Breast epithelium (tissue), 4 donors: Measurements from ENCODE around the gene TECPR1. TPM values are rescaled to one million over a fixed set of nuclear protein-coding genes. Genes with fewer than 3 reads are reported as not detected.

Experiments used
- DNase-seq, 2 donors: peaks; one replicate each; pipeline ENCODE4 v3.0.0-alpha.2; 2019; ENCODE audit warnings: low spot score in 2 of 2
- H3K27ac ChIP-seq, 2 donors: fragments of 200-600 bp; sonication (generic) in 1 of 2; one replicate each; pipeline ENCODE4 v1.5.1; 2016 to 2019; ENCODE audit warnings: mild to moderate bottlenecking in 1 of 2
- H3K27me3 ChIP-seq, 2 donors: fragments of 200-600 bp; sonication (generic) in 1 of 2; one replicate each; pipeline versions ENCODE4 v1.5.1 to v1.6.0; 2017 to 2019; ENCODE audit warnings: control low read depth in 1 of 2, mild to moderate bottlenecking in 1 of 2
- H3K36me3 ChIP-seq: fragments of 200-600 bp; one replicate; pipeline ENCODE4 v1.5.1; 2019
- H3K4me1 ChIP-seq, 2 donors: fragments of 200-600 bp; sonication (generic); one replicate each; pipeline ENCODE4 v1.5.1; 2016 to 2019; ENCODE audit warnings: control low read depth in 1 of 2
- H3K4me3 ChIP-seq, 3 donors: fragments of 200-600 bp; sonication (generic); 1 replicate in 2 of 3; 2 replicates in 1 of 3; pipeline ENCODE4 v1.5.1; 2016 to 2019; ENCODE audit warnings: mild to moderate bottlenecking in 3 of 3, moderate library complexity in 2 of 3
- H3K9me3 ChIP-seq, 2 donors: fragments of 200-600 bp; sonication (generic) in 1 of 2; one replicate each; pipeline ENCODE4 v1.5.1; 2016 to 2019; ENCODE audit warnings: control low read depth in 1 of 2
- POLR2A ChIP-seq: fragments of 450-650 bp; IDR thresholded peaks from one replicate; pipeline ENCODE4 v1.6.1; 2016; ENCODE audit warnings: antibody characterized with exemption, mild to moderate bottlenecking, moderate library complexity
- POLR2AphosphoS5 ChIP-seq, 3 donors: sonication (generic); formaldehyde crosslinking; IDR thresholded peaks; one replicate each; pipeline ENCODE4 v1.6.1; 2017; ENCODE audit warnings: antibody characterized with exemption in 3 of 3
- intact Hi-C: fragments of 100-400 bp; cut with DNase I; formaldehyde crosslinking; loops from one replicate; pipeline ENCODE4 v1.15.1; 2023; ENCODE audit warnings: low total_unique reads
- total RNA-seq, 3 donors: library from RNA; depleted of rRNA; stranded (reverse); fragments of >200 nt; gene quantifications; one replicate each; pipeline ENCODE4 v1.1.0, GENCODE V29; 2016
- TF ChIP-seq, protein P1 (sequence below), 3 donors: fragments of 450-650 bp; IDR thresholded peaks; one replicate each; pipeline ENCODE4 v1.5.1; 2016 to 2017; ENCODE audit warnings: antibody characterized with exemption in 3 of 3, mild to moderate bottlenecking in 3 of 3, moderate library complexity in 3 of 3

Gene TECPR1
- total RNA-seq, 3 donors from 2014 or later, result 14.7 to 29.7 (median 28.8) TPM

DNA sequence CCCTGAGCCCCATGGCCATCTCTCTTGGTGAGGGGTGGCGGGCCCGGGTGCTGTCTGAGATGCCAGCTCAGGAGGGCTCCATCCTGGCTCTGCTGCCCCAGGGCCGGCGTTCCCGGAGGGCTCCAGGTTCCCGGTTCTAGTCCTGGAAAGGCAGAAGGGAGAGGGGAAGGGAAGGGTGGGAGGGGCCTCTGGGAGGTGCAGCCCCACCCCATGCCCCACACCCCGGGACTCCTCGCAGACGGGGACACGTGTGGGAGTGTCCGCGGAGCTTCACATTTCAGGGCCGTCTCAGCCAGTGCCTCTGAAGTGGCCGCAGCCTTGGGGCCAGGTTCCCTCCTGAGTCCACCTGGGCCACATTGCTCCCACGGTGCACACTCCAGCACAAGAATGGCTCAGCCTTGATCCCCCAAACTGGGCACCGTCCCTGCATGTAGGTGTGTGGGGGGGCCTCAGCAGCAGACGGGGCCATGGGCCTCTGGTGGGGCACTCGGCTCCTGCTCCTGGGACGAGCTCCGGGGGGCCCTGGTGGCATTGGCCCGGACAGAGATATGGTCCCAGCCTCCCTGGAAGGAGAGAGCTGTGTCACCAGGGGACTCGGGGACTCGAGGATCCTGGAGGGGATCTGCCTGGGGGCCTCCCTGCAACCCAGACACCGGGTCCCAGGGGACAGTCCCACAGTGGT lies 35.0 kb downstream of the TECPR1 start:
- Histone ChIP-seq H3K27ac (no peak overlapping the region), H3K4me3 (no peak overlapping the region), H3K4me1 (no peaks in the 10 kb centered on the region), H3K9me3 (no peaks in the 10 kb centered on the region), H3K27me3 (no peaks in the 10 kb centered on the region), H3K36me3 (no peaks in the 10 kb centered on the region)
- TF ChIP-seq, protein P1, sequence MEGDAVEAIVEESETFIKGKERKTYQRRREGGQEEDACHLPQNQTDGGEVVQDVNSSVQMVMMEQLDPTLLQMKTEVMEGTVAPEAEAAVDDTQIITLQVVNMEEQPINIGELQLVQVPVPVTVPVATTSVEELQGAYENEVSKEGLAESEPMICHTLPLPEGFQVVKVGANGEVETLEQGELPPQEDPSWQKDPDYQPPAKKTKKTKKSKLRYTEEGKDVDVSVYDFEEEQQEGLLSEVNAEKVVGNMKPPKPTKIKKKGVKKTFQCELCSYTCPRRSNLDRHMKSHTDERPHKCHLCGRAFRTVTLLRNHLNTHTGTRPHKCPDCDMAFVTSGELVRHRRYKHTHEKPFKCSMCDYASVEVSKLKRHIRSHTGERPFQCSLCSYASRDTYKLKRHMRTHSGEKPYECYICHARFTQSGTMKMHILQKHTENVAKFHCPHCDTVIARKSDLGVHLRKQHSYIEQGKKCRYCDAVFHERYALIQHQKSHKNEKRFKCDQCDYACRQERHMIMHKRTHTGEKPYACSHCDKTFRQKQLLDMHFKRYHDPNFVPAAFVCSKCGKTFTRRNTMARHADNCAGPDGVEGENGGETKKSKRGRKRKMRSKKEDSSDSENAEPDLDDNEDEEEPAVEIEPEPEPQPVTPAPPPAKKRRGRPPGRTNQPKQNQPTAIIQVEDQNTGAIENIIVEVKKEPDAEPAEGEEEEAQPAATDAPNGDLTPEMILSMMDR (IDR thresholded peaks at IDR 0.05), result no peak
- TF ChIP-seq POLR2A, result no peak
- intact Hi-C loops, result no loop called here
- peak in 1 of 2 donors; percentile 35 for DNase-seq

DNA sequence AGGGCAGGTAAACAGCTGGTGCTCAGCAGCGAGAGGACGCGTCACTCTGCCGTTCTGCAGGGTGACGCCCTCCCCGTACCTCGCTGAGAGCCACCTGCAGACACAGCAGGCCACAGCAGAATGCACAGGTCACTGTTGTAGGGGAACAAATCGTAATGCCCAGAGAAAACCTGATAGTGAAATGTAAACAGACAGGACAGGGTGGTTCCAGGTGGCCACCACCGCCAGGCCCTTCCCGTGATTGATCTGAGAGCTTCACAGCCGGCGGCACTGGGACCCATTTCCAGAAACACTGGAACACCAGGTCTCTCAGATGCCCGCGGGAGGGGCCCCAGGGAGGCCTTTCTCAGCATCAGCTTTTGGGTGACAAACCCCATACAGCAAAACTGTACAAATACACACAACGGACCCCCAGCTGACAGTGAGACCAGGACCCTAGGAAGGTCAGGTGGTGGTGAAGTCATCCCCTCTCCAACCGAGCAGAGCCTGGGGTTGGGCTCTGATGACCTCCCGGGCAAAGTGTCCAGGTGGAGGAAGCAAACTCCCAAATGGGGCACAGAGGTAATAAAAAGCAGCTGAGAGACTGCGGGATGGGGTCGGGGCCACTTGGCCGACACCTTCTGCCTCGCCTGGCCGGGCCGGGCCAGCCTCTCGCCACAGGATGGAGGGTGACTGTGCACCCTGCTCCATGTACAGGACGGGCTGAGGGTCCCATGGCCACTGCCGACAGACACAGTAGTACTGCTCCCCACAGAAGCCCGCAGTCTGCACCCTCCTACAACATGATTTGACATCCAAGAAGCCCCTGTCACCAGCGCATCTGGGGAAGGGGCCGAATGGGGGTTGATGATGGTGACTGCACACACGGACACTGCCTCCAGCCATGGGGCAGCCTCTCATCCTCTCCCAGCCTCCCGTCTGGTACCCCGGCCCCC lies 36.2 kb downstream of the TECPR1 start:
- H3K36me3 ChIP-seq, result no peaks in the 10 kb centered on the region
- intact Hi-C loops, result no loop called here
- no peaks in the 10 kb centered on the region for H3K27me3 ChIP-seq
- DNase-seq, result peak in 1 of 2 donors; percentile 51
- H3K9me3 ChIP-seq, result no peaks in the 10 kb centered on the region
- H3K27ac ChIP-seq, result no peak overlapping the region
- TF ChIP-seq POLR2A, result no peak
- TF ChIP-seq POLR2AphosphoS5 (IDR thresholded peaks at IDR 0.05), result no peak
- TF ChIP-seq, protein P1 (IDR thresholded peaks at IDR 0.05), result no peak
- no peak overlapping the region for H3K4me3 ChIP-seq
- no peaks in the 10 kb centered on the region for H3K4me1 ChIP-seq

DNA sequence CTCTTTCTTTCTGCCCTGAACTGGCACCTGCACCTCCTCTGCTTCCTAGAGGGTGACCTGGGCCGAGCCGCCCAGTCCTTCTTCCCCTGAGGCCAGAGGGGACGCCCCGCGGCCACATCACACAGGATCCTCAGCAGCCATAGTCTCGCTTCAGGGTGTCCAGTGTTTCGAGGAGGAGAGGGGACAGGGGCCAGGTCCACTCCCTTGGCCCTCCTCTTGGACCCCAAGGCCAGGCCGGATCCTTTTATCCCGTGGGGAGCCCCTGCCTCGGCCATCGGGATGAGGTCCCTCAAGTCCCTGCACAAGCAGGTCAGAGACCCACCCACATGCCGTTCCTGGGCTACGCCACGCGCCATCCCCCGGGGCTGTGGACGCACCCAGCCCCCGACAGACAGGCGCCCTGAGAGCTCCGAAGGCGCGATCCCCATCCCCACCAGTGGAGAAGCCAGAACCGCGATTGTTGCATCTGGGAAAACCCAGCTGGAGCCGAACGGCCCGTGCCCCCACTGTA lies 37.2 kb downstream of the TECPR1 start:
- TF ChIP-seq, protein P1 (IDR thresholded peaks at IDR 0.05), result no peak
- TF ChIP-seq POLR2AphosphoS5 (IDR thresholded peaks at IDR 0.05) (no peak), POLR2A (no peak)
- no peaks in the 10 kb centered on the region for H3K36me3 ChIP-seq
- no peak overlapping the region for H3K4me3 ChIP-seq
- H3K9me3 ChIP-seq, result no peaks in the 10 kb centered on the region
- no peaks in the 10 kb centered on the region for H3K4me1 ChIP-seq
- H3K27ac ChIP-seq, result no peak overlapping the region
- H3K27me3 ChIP-seq, result no peaks in the 10 kb centered on the region
- DNase-seq, result peak in 1 of 2 donors; percentile 35
- intact Hi-C loops, result no loop called here

DNA sequence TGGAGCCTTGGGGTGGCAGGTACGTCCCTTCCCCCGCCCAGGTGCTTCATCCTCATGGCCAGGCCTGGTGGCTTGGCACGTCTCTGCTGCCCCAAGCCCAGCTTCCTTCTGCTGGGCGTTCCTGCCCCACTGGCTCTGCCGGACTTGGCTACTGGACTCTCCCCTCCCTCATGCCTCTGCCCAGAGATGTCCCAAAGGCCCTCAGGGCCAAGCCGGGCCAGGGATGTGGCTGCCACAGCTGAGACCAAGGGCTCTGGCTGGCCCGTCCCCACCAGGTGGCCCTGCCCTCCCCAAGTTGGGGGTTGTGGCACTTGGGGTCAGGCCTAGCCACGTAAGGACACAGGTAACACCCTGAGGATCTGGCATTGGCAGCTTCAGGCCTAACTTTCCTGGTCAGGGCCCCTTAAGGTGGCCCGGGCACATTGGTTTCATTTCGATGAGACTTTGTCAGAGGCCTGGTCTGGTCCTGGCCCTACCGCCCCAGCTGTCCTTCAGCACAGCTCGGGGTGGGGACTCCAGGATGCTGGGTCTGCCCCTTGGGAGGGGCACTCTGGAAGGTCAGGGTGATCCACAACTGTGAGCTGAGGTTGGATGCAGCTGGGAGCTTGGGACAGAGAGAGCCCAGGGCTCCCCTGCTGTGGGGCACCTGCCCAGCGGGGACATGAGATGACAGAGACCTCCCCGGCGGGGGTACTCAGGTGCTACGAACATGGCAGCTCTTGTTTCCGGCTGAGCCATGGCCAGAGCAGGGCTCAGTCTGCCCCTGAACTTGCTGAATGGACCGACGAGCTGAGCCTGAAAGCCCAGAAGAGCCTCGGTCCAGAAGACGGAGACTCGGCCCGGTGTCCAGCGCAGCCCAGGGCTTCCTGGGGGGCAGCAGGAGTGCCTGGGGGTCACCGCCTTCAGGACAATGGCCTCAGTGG lies 37.9 kb downstream of the TECPR1 start:
- TF ChIP-seq POLR2A, result no peak
- TF ChIP-seq, protein P1 (IDR thresholded peaks at IDR 0.05), result no peak
- TF ChIP-seq POLR2AphosphoS5 (IDR thresholded peaks at IDR 0.05), result no peak
- no peak overlapping the region for H3K4me3 ChIP-seq
- peak; percentile 28 to 49 for DNase-seq
- no peaks in the 10 kb centered on the region for H3K36me3 ChIP-seq
- H3K4me1 ChIP-seq, result no peaks in the 10 kb centered on the region
- intact Hi-C loops, result no loop called here
- no peak overlapping the region for H3K27ac ChIP-seq
- H3K27me3 ChIP-seq, result no peaks in the 10 kb centered on the region
- H3K9me3 ChIP-seq, result no peaks in the 10 kb centered on the region
